K562 (cell line): ENCODE data around the gene POC1B. TPM values are rescaled to one million over a fixed set of nuclear protein-coding genes. Genes with fewer than 3 reads are reported as not detected.

Experiments used
- polyA plus RNA-seq, 8 experiments: library from polyadenylated mRNA; depleted of rRNA in 4 of 8; stranded (reverse) in 5 of 8; unstranded in 3 of 8; fragments of >200 nt; fragmentation: Nextera tagmentation in 2 of 8; fragmentation: Illumina TruSeq in 1 of 8; extraction: Ambion mirVana in 2 of 8; extraction: Trizol in 1 of 8; gene quantifications; 2 replicates each; pipeline versions ENCODE4 v1.2.1 to v1.2.3, GENCODE V29; 2011 to 2014; ENCODE audit warnings: inconsistent platforms in 1 of 8, missing spikeins in 1 of 8
- total RNA-seq, 7 experiments: library from RNA; depleted of rRNA in 6 of 7; stranded (reverse); fragments of >200 nt in 6 of 7; fragmentation: Illumina TruSeq in 2 of 7; extraction: Trizol in 2 of 7; gene quantifications; 2 replicates each; pipeline versions ENCODE4 v1.2.1 to v1.2.3, GENCODE V29; 2011 to 2021; ENCODE audit warnings: low replicate concordance in 1 of 7
- TF ChIP-seq, protein P1 (sequence below): sonication (generic); formaldehyde crosslinking; IDR thresholded peaks from 2 replicates; pipeline ENCODE4 v1.8.0; 2022; ENCODE audit warnings: mild to moderate bottlenecking, missing genetic modification reagents
- TF ChIP-seq, protein P2 (sequence below): fragments of 450-650 bp; conservative IDR thresholded peaks from 2 replicates; pipeline ENCODE4 v1.6.1; 2016; ENCODE audit warnings: missing genetic modification characterization, low read depth, mild to moderate bottlenecking, control low read depth, missing compliant biosample characterization
- TF ChIP-seq, protein P3 (sequence below): fragments of 450-650 bp; formaldehyde crosslinking; IDR thresholded peaks from 2 replicates; pipeline ENCODE4 v1.4.0; 2020; ENCODE audit warnings: mild to moderate bottlenecking, moderate library complexity
- TF ChIP-seq, protein P4 (sequence below): fragments of 450-650 bp; IDR thresholded peaks from 2 replicates; pipeline ENCODE4 v1.6.1; 2016; ENCODE audit warnings: low read depth

The POC1B gene
- total and polyA plus RNA-seq, 9 of the 15 experiments (the other 6 are each of a cell fraction or from before 2014, with no cell fraction given), result 4.5 to 16.1 (median 10.4) TPM

DNA sequence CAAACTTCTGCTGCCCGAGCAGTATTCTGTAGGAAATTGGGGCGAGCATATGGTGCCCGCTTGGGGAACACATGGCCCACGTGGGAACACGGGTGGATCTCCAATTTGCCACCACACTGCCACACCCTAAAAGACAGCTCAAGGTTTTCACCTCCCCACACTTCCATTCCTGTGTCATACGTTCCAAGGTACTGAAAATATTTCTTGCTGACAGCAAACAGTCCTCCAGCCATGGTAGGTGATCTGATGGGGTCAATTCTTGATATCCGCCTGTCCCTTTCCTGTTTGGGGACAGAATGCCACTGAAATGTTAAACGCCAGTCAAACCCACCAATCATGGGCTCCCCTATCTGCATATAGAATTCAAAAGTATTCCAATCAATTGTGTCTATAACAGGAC lies 2.5 kb downstream of the POC1B start (continued):
- TF ChIP-seq, protein P1, sequence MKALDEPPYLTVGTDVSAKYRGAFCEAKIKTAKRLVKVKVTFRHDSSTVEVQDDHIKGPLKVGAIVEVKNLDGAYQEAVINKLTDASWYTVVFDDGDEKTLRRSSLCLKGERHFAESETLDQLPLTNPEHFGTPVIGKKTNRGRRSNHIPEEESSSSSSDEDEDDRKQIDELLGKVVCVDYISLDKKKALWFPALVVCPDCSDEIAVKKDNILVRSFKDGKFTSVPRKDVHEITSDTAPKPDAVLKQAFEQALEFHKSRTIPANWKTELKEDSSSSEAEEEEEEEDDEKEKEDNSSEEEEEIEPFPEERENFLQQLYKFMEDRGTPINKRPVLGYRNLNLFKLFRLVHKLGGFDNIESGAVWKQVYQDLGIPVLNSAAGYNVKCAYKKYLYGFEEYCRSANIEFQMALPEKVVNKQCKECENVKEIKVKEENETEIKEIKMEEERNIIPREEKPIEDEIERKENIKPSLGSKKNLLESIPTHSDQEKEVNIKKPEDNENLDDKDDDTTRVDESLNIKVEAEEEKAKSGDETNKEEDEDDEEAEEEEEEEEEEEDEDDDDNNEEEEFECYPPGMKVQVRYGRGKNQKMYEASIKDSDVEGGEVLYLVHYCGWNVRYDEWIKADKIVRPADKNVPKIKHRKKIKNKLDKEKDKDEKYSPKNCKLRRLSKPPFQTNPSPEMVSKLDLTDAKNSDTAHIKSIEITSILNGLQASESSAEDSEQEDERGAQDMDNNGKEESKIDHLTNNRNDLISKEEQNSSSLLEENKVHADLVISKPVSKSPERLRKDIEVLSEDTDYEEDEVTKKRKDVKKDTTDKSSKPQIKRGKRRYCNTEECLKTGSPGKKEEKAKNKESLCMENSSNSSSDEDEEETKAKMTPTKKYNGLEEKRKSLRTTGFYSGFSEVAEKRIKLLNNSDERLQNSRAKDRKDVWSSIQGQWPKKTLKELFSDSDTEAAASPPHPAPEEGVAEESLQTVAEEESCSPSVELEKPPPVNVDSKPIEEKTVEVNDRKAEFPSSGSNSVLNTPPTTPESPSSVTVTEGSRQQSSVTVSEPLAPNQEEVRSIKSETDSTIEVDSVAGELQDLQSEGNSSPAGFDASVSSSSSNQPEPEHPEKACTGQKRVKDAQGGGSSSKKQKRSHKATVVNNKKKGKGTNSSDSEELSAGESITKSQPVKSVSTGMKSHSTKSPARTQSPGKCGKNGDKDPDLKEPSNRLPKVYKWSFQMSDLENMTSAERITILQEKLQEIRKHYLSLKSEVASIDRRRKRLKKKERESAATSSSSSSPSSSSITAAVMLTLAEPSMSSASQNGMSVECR, result no peak
- TF ChIP-seq, protein P2, sequence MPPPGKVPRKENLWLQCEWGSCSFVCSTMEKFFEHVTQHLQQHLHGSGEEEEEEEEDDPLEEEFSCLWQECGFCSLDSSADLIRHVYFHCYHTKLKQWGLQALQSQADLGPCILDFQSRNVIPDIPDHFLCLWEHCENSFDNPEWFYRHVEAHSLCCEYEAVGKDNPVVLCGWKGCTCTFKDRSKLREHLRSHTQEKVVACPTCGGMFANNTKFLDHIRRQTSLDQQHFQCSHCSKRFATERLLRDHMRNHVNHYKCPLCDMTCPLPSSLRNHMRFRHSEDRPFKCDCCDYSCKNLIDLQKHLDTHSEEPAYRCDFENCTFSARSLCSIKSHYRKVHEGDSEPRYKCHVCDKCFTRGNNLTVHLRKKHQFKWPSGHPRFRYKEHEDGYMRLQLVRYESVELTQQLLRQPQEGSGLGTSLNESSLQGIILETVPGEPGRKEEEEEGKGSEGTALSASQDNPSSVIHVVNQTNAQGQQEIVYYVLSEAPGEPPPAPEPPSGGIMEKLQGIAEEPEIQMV (tag), result no peak
- TF ChIP-seq, protein P3, sequence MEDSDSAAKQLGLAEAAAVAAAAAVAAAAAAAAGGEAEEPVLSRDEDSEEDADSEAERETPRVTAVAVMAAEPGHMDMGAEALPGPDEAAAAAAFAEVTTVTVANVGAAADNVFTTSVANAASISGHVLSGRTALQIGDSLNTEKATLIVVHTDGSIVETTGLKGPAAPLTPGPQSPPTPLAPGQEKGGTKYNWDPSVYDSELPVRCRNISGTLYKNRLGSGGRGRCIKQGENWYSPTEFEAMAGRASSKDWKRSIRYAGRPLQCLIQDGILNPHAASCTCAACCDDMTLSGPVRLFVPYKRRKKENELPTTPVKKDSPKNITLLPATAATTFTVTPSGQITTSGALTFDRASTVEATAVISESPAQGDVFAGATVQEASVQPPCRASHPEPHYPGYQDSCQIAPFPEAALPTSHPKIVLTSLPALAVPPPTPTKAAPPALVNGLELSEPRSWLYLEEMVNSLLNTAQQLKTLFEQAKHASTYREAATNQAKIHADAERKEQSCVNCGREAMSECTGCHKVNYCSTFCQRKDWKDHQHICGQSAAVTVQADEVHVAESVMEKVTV (CRISPR knock-in tag), result no peak
- TF ChIP-seq, protein P4, sequence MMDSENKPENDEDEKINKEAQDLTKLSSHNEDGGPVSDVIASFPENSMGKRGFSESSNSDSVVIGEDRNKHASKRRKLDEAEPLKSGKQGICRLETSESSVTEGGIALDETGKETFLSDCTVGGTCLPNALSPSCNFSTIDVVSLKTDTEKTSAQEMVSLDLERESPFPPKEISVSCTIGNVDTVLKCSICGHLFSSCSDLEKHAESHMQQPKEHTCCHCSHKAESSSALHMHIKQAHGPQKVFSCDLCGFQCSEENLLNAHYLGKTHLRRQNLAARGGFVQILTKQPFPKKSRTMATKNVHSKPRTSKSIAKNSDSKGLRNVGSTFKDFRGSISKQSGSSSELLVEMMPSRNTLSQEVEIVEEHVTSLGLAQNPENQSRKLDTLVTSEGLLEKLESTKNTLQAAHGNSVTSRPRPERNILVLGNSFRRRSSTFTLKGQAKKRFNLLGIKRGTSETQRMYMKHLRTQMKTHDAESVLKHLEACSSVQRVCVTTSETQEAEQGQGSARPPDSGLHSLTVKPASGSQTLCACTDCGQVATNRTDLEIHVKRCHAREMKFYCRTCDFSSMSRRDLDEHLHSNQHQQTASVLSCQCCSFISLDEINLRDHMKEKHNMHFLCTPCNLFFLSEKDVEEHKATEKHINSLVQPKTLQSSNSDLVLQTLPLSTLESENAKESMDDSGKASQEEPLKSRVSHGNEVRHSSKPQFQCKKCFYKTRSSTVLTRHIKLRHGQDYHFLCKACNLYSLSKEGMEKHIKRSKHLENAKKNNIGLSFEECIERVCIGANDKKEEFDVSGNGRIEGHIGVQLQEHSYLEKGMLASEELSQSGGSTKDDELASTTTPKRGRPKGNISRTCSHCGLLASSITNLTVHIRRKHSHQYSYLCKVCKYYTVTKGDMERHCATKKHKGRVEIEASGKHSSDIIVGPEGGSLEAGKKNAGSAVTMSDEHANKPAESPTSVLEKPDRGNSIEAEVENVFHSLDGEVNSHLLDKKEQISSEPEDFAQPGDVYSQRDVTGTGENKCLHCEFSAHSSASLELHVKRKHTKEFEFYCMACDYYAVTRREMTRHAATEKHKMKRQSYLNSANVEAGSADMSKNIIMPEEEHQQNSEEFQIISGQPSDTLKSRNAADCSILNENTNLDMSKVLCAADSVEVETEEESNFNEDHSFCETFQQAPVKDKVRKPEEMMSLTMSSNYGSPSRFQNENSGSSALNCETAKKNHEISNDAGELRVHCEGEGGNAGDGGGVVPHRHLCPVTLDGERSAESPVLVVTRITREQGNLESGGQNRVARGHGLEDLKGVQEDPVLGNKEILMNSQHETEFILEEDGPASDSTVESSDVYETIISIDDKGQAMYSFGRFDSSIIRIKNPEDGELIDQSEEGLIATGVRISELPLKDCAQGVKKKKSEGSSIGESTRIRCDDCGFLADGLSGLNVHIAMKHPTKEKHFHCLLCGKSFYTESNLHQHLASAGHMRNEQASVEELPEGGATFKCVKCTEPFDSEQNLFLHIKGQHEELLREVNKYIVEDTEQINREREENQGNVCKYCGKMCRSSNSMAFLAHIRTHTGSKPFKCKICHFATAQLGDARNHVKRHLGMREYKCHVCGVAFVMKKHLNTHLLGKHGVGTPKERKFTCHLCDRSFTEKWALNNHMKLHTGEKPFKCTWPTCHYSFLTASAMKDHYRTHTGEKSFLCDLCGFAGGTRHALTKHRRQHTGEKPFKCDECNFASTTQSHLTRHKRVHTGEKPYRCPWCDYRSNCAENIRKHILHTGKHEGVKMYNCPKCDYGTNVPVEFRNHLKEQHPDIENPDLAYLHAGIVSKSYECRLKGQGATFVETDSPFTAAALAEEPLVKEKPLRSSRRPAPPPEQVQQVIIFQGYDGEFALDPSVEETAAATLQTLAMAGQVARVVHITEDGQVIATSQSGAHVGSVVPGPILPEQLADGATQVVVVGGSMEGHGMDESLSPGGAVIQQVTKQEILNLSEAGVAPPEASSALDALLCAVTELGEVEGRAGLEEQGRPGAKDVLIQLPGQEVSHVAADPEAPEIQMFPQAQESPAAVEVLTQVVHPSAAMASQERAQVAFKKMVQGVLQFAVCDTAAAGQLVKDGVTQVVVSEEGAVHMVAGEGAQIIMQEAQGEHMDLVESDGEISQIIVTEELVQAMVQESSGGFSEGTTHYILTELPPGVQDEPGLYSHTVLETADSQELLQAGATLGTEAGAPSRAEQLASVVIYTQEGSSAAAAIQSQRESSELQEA, result no peak
- TF ChIP-seq, all 486 proteins: peak for 0
